Right lobe of liver (tissue), 6 donors: ENCODE data around the gene SSR3. TPM values are rescaled to one million over a fixed set of nuclear protein-coding genes. Genes with fewer than 3 reads are reported as not detected.
A peak's percentile ranks its signal among the peaks of the same experiment; 100 is the strongest.

Experiments used
- ATAC-seq, 4 donors: fragments of 200-7000 bp; cut with Tn5 transposase; one replicate each; pipeline ENCODE4 v1.9.1; 2020; ENCODE audit warnings: mild to moderate bottlenecking in 4 of 4, moderate library complexity in 4 of 4
- DNase-seq, 3 donors: peaks; one replicate each; pipeline ENCODE4 v3.0.0-alpha.2; 2020
- H3K27ac ChIP-seq, 3 donors: fragments of 200-600 bp; one replicate each; pipeline ENCODE4 v1.8.0; 2022
- H3K27me3 ChIP-seq, 2 donors: fragments of 200-600 bp; one replicate each; pipeline ENCODE4 v1.8.0; 2022
- H3K36me3 ChIP-seq, 4 donors: fragments of 200-600 bp; sonication (generic) in 1 of 4; one replicate each; pipeline versions ENCODE4 v1.5.1 to v1.8.0; 2017 to 2022; ENCODE audit warnings: control low read depth in 1 of 4
- H3K4me1 ChIP-seq, 4 donors: fragments of 200-600 bp; sonication (generic) in 1 of 4; one replicate each; pipeline versions ENCODE4 v1.5.1 to v1.8.0; 2017 to 2022; ENCODE audit warnings: control low read depth in 1 of 4
- H3K4me3 ChIP-seq, 3 donors: fragments of 200-600 bp; one replicate each; pipeline ENCODE4 v1.8.0; 2022
- H3K9me3 ChIP-seq, 4 donors: fragments of 200-600 bp; sonication (generic) in 1 of 4; one replicate each; pipeline versions ENCODE4 v1.5.1 to v1.8.0; 2017 to 2022; ENCODE audit warnings: control low read depth in 1 of 4
- CTCF ChIP-seq, 4 donors: fragments of 200-600 bp in 3 of 4; fragments of 450-650 bp in 1 of 4; IDR thresholded peaks; one replicate each; pipeline versions ENCODE4 v1.5.1 to v1.8.0; 2016 to 2022; ENCODE audit warnings: antibody characterized with exemption in 4 of 4, mild to moderate bottlenecking in 2 of 4
- POLR2A ChIP-seq: fragments of 450-650 bp; IDR thresholded peaks from one replicate; pipeline ENCODE4 v1.6.1; 2017; ENCODE audit warnings: antibody characterized with exemption, mild to moderate bottlenecking
- WGBS: methylation state at CpG from one replicate; pipeline ENCODE4 v1.1.6; 2018; ENCODE audit warnings: low coverage, low lambda C conversion rate; ENCODE audit not compliant: insufficient coverage; ENCODE audit errors: missing lambda C conversion rate; 5-methylcytosine and 5-hydroxymethylcytosine counted together
- intact Hi-C, 2 donors: fragments of 100-400 bp; cut with DNase I; formaldehyde crosslinking; loops; one replicate each; pipeline versions ENCODE4 v1.11.2 to v1.14.1; 2022
- total RNA-seq, 6 experiments: library from RNA; depleted of rRNA in 2 of 6; stranded (reverse); fragments of >200 nt in 2 of 6; fragmentation: NEBNext Ultra II Directional in 3 of 6; extraction: Animal tissue kit (Norgen Biotek cat#: 25700) in 3 of 6; gene quantifications; one replicate each; pipeline versions ENCODE4 v1.1.0 to v1.2.4, GENCODE V29; 2016 to 2023
- donor health status: DM: no; HTN: yes; CAD: no.
- donor health status: DM: no; HTN: no; CAD: no.
- donor health status: DM: no; HTN: no; CAD: no.
- donor health status: DM: no; HTN: yes; CAD: no.
- donor health status: DM: no; HTN: yes; CAD: no.

SSR3 gene
- total RNA-seq, 6 experiments from 2014 or later: 73.6 to 168 (median 118) TPM

- Histone ChIP-seq H3K36me3 (peaks cover 0 to 67% (median 17%) of the 10 kb centered on the region in 4 donors), H3K27me3 (no peaks in the 10 kb centered on the region), H3K27ac (no peak overlapping the region), H3K4me1 (no peaks in the 10 kb centered on the region), H3K4me3 (no peak overlapping the region), H3K9me3 (no peaks in the 10 kb centered on the region)
- ATAC-seq (peak in 3 of 4 donors; percentile 13 to 52 (median 32)), DNase-seq (no peak)
- intact Hi-C loops: no loop called here
- WGBS: 81% methylated on average over 2 of the region's 2 CpGs
- TF ChIP-seq CTCF (IDR thresholded peaks at IDR 0.05): no peak
- TF ChIP-seq POLR2A: no peak
Observed at GRCh38 chr3:156543043-156543555, 11.8 kb downstream of the SSR3 start.

- no peak for DNase-seq
- Histone ChIP-seq H3K4me3 (no peak overlapping the region), H3K4me1 (no peaks in the 10 kb centered on the region), H3K27me3 (no peaks in the 10 kb centered on the region), H3K9me3 (no peaks in the 10 kb centered on the region), H3K27ac (no peak overlapping the region), H3K36me3 (peaks cover 0 to 61% (median 16%) of the 10 kb centered on the region in 4 donors)
- WGBS: 50% methylated on average over 5 of the region's 5 CpGs
- ATAC-seq: peak in 2 of 4 donors; percentile 16 to 60
- TF ChIP-seq POLR2A: no peak
- TF ChIP-seq CTCF (IDR thresholded peaks at IDR 0.05): no peak
- intact Hi-C loops: no loop called here
Observed at GRCh38 chr3:156542101-156543042, 12.5 kb downstream of the SSR3 start.

DNA sequence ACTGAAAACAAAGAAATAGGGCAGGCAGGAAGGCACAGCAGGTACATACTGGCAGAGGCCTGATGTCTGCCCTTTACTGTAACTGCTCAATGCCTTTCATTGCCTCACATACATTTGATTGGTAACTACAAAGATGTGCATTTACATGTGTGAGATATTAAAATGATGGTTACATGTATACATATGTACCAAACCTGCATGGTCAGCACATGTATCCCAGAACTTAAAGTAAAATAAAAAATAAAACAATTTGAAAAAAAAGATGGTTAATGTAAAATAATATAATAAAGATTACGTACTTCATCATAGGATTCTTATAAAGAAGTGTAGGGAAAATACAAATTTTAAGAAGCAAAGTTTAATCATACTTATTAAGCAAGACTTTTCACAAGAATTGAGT is 15.1 kb downstream of the SSR3 start:
- Histone ChIP-seq H3K9me3 (no peaks in the 10 kb centered on the region), H3K4me1 (peaks cover 0 to 7% (median 3%) of the 10 kb centered on the region in 4 donors), H3K36me3 (peaks cover 0 to 42% (median 14%) of the 10 kb centered on the region in 4 donors), H3K27ac (no peak overlapping the region), H3K4me3 (no peak overlapping the region), H3K27me3 (no peaks in the 10 kb centered on the region)
- DNase-seq (no peak), ATAC-seq (no peak)
- WGBS: 92% methylated on average over 1 of the region's 1 CpG
- TF ChIP-seq POLR2A (no peak), CTCF (IDR thresholded peaks at IDR 0.05) (no peak)
- intact Hi-C loops: no loop called here

- Histone ChIP-seq H3K27ac (no peak overlapping the region), H3K4me1 (peaks cover 0 to 8% (median 3%) of the 10 kb centered on the region in 4 donors), H3K9me3 (no peaks in the 10 kb centered on the region), H3K36me3 (peaks cover 0 to 35% (median 11%) of the 10 kb centered on the region in 4 donors), H3K27me3 (no peaks in the 10 kb centered on the region), H3K4me3 (no peak overlapping the region)
- WGBS: 85% methylated on average over 2 of the region's 2 CpGs
- no peak for TF ChIP-seq POLR2A
- no peak for TF ChIP-seq CTCF (IDR thresholded peaks at IDR 0.05)
- no peak for ATAC-seq
- intact Hi-C loops: no loop called here
- DNase-seq: no peak
Observed at GRCh38 chr3:156539051-156539450, 15.9 kb downstream of the SSR3 start.
